Fibroblast of lung (primary cell): ENCODE data around the gene RAB11FIP3. TPM values are rescaled to one million over a fixed set of nuclear protein-coding genes. Genes with fewer than 3 reads are reported as not detected.

Experiments used
- DNase-seq, 2 donors: peaks; one replicate each; pipeline versions ENCODE4 v3.0.0 to v3.0.0-alpha.2; 2010; ENCODE audit warnings: low read depth in 2 of 2
- H2AFZ ChIP-seq: 2 replicates; pipeline ENCODE4 v1.5.1; 2012; ENCODE audit warnings: low read length, control low read depth, inconsistent platforms
- H3K27ac ChIP-seq: 2 replicates; pipeline ENCODE4 v1.5.1; 2011; ENCODE audit warnings: low read length, control low read depth; ENCODE audit not compliant: insufficient read depth
- H3K27me3 ChIP-seq: 2 replicates; pipeline ENCODE4 v1.5.1; 2011; ENCODE audit warnings: mild to moderate bottlenecking, low read length; ENCODE audit not compliant: control insufficient read depth, insufficient read depth
- H3K36me3 ChIP-seq: 2 replicates; pipeline ENCODE4 v1.5.1; 2011; ENCODE audit warnings: low read length; ENCODE audit not compliant: control insufficient read depth, insufficient read depth
- H3K4me1 ChIP-seq: 2 replicates; pipeline ENCODE4 v1.5.1; 2011; ENCODE audit warnings: low read length; ENCODE audit not compliant: control insufficient read depth, insufficient read depth; ENCODE audit errors: extremely low read depth
- H3K4me2 ChIP-seq: 2 replicates; pipeline ENCODE4 v1.5.1; 2011; ENCODE audit warnings: low read length, control low read depth; ENCODE audit not compliant: insufficient read depth; ENCODE audit errors: extremely low read depth
- H3K4me3 ChIP-seq, 4 experiments: fragments of 200-600 bp in 1 of 4; sonication (generic) in 1 of 4; replicated peaks in 1 of 4; 2 replicates each; pipeline ENCODE4 v1.5.1; 2011 to 2016; ENCODE audit warnings: low read length in 4 of 4, low read depth in 3 of 4, mild to moderate bottlenecking in 3 of 4, control low read depth in 2 of 4, inconsistent platforms in 1 of 4, mixed read lengths in 1 of 4; ENCODE audit not compliant: insufficient read depth in 1 of 4; ENCODE audit errors: control extremely low read depth in 1 of 4
- H3K79me2 ChIP-seq: 2 replicates; pipeline ENCODE4 v1.5.1; 2012; ENCODE audit warnings: mild to moderate bottlenecking, low read length, inconsistent platforms; ENCODE audit not compliant: control insufficient read depth, insufficient read depth
- H3K9ac ChIP-seq: 2 replicates; pipeline ENCODE4 v1.5.1; 2011; ENCODE audit warnings: mild to moderate bottlenecking, low read length, control low read depth; ENCODE audit not compliant: insufficient read depth
- H3K9me3 ChIP-seq: 2 replicates; pipeline ENCODE4 v1.5.1; 2012; ENCODE audit warnings: low read depth, low read length; ENCODE audit not compliant: control insufficient read depth, insufficient read depth
- H4K20me1 ChIP-seq: 2 replicates; pipeline ENCODE4 v1.5.1; 2011; ENCODE audit warnings: low read length; ENCODE audit not compliant: control insufficient read depth, insufficient read depth; ENCODE audit errors: extremely low read depth
- CTCF ChIP-seq, 2 donors: IDR thresholded peaks in 1 of 2; conservative IDR thresholded peaks in 1 of 2; 1 replicate in 1 of 2; 2 replicates in 1 of 2; pipeline ENCODE4 v1.5.1; 2011 to 2012; ENCODE audit warnings: low read length in 2 of 2, control low read depth in 1 of 2, inconsistent platforms in 1 of 2, low read depth in 1 of 2, mild to moderate bottlenecking in 1 of 2
- EZH2 ChIP-seq: IDR thresholded peaks from 2 replicates; pipeline ENCODE4 v1.5.1; 2012; ENCODE audit warnings: low read length, control low read depth, mild to moderate bottlenecking; ENCODE audit errors: missing control alignments
- polyA plus RNA-seq, 2 donors: library from polyadenylated mRNA; depleted of rRNA in 1 of 2; stranded (reverse) in 1 of 2; unstranded in 1 of 2; fragments of >200 nt; gene quantifications; 2 replicates each; pipeline ENCODE4 v1.2.1, GENCODE V29; 2011 to 2012; ENCODE audit warnings: missing spikeins in 1 of 2
- total RNA-seq: library from RNA; depleted of rRNA; stranded (reverse); fragments of >200 nt; gene quantifications from 2 replicates; pipeline ENCODE4 v1.2.1, GENCODE V29; 2014

The RAB11FIP3 gene
- total and polyA plus RNA-seq, 2 donors (not counting 1 experiment from before 2014, with no cell fraction given), result 7.3 to 22.1 TPM

GRCh38 chr16:400061-400591 is 25.3 kb upstream of the RAB11FIP3 start:
- DNase-seq, result no peak
- H3K9ac ChIP-seq, result no peak overlapping the region
- H3K27me3 ChIP-seq, result no peaks in the 10 kb centered on the region
- H3K36me3 ChIP-seq, result peaks cover 8% of the 10 kb centered on the region
- H2AFZ ChIP-seq, result no peak overlapping the region
- H3K4me2 ChIP-seq, result peak overlapping the region; percentile 69
- H4K20me1 ChIP-seq, result no peaks in the 10 kb centered on the region
- H3K79me2 ChIP-seq, result peaks cover 1% of the 10 kb centered on the region
- H3K4me3 ChIP-seq, result peak overlapping the region in 3 of 4 experiments; percentile 71 to 85 (median 84)
- TF ChIP-seq EZH2, result no peak
- no peak for TF ChIP-seq CTCF (conservative IDR thresholded peaks at IDR 0.05 in 1 of 2, IDR thresholded peaks at IDR 0.05 in 1 of 2; ENCODE audit: low read depth in 1 of 2, low read length in 2 of 2)
- H3K27ac ChIP-seq, result no peak overlapping the region
- no peaks in the 10 kb centered on the region for H3K9me3 ChIP-seq
- peaks cover 2% of the 10 kb centered on the region for H3K4me1 ChIP-seq

GRCh38 chr16:401468-402348 is 23.7 kb upstream of the RAB11FIP3 start, which contains the start of gene DECR2:
TSS of gene DECR2 (plus strand) at chr16:401885. CDS start at chr16:401964, 79 bp downstream.
- Histone ChIP-seq H3K9me3 (no peaks in the 10 kb centered on the region), H3K4me3 (peak within 1 kb of the TSS; percentile 71 to 85 (median 83)), H3K27ac (peak within 1 kb of the TSS; percentile 67), H2AFZ (peak within 1 kb of the TSS; percentile 83), H3K79me2 (peaks cover 1% of the 10 kb centered on the region), H3K4me2 (peak within 1 kb of the TSS; percentile 75), H3K36me3 (peaks cover 8% of the 10 kb centered on the region), H3K4me1 (peaks cover 2% of the 10 kb centered on the region), H3K27me3 (no peaks in the 10 kb centered on the region), H4K20me1 (no peaks in the 10 kb centered on the region), H3K9ac (peak within 1 kb of the TSS; percentile 86)
- peak; percentile 83 to 91 for DNase-seq
- TF ChIP-seq CTCF (conservative IDR thresholded peaks at IDR 0.05 in 1 of 2, IDR thresholded peaks at IDR 0.05 in 1 of 2; ENCODE audit: low read depth in 1 of 2, low read length in 2 of 2) (peak; percentile 31 to 32), EZH2 (no peak)

- H3K4me1 ChIP-seq, result no peaks in the 10 kb centered on the region
- no peak overlapping the region for H3K4me2 ChIP-seq
- H3K79me2 ChIP-seq, result no peaks in the 10 kb centered on the region
- TF ChIP-seq CTCF (conservative IDR thresholded peaks at IDR 0.05 in 1 of 2, IDR thresholded peaks at IDR 0.05 in 1 of 2; ENCODE audit: low read depth in 1 of 2, low read length in 2 of 2), result no peak
- no peak for TF ChIP-seq EZH2
- H3K27me3 ChIP-seq, result no peaks in the 10 kb centered on the region
- DNase-seq, result no peak
- H3K9me3 ChIP-seq, result no peaks in the 10 kb centered on the region
- no peak overlapping the region for H3K4me3 ChIP-seq
- no peak overlapping the region for H3K9ac ChIP-seq
- no peak overlapping the region for H3K27ac ChIP-seq
- H4K20me1 ChIP-seq, result no peaks in the 10 kb centered on the region
- peaks cover 1% of the 10 kb centered on the region for H3K36me3 ChIP-seq
- H2AFZ ChIP-seq, result no peak overlapping the region
These were observed 20.4 kb upstream of the RAB11FIP3 start for GRCh38 chr16:404971-405486.
